GM12875 (cell line): ENCODE results near the gene SPDYC.

Source experiments
- H3K4me3 ChIP-seq: one replicate; pipeline ENCODE4 v1.5.1; 2011; ENCODE audit warnings: low read depth, low read length, control low read depth
- TF ChIP-seq, protein P1 (sequence below): IDR thresholded peaks from 2 replicates; pipeline ENCODE4 v1.5.1; 2011; ENCODE audit warnings: low read depth, mild to moderate bottlenecking, control low read depth, inconsistent platforms, low read length, moderate library complexity, borderline replicate concordance; ENCODE audit not compliant: insufficient read depth

The SPDYC gene

GRCh38 chr11:65213322-65214211 lies 43.5 kb downstream of the SPDYC start:
- H3K4me3 ChIP-seq: no peak overlapping the region
- TF ChIP-seq, protein P1, sequence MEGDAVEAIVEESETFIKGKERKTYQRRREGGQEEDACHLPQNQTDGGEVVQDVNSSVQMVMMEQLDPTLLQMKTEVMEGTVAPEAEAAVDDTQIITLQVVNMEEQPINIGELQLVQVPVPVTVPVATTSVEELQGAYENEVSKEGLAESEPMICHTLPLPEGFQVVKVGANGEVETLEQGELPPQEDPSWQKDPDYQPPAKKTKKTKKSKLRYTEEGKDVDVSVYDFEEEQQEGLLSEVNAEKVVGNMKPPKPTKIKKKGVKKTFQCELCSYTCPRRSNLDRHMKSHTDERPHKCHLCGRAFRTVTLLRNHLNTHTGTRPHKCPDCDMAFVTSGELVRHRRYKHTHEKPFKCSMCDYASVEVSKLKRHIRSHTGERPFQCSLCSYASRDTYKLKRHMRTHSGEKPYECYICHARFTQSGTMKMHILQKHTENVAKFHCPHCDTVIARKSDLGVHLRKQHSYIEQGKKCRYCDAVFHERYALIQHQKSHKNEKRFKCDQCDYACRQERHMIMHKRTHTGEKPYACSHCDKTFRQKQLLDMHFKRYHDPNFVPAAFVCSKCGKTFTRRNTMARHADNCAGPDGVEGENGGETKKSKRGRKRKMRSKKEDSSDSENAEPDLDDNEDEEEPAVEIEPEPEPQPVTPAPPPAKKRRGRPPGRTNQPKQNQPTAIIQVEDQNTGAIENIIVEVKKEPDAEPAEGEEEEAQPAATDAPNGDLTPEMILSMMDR: no peak

GRCh38 chr11:65214212-65214845 lies 44.3 kb downstream of the SPDYC start:
- no peak overlapping the region for H3K4me3 ChIP-seq
- TF ChIP-seq, protein P1: no peak

- H3K4me3 ChIP-seq: no peak overlapping the region
- TF ChIP-seq, protein P1: no peak
These were observed 45.5 kb downstream of the SPDYC start for GRCh38 chr11:65215441-65216076.

DNA sequence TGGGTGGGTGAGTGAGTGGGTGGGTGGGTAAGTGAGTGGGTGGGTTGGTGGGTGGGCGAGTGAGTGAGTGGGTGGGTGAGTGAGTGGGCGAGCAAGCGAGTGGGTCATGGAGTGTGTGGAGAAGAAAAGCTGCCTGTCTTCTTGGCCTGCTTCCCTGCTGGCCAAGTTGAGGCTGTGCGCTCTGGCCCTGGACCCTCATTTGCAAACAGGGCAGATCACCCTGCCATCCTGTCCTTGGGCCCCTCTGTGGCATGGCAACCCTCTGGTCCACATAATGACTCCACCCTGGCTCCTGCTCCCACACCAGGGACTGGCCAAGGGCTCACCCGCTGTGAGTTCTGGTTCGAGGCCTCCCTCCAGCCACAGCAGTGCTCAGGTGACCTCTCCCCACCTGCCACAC lies 46.8 kb downstream of the SPDYC start:
- H3K4me3 ChIP-seq: no peak overlapping the region
- TF ChIP-seq, protein P1: no peak

DNA sequence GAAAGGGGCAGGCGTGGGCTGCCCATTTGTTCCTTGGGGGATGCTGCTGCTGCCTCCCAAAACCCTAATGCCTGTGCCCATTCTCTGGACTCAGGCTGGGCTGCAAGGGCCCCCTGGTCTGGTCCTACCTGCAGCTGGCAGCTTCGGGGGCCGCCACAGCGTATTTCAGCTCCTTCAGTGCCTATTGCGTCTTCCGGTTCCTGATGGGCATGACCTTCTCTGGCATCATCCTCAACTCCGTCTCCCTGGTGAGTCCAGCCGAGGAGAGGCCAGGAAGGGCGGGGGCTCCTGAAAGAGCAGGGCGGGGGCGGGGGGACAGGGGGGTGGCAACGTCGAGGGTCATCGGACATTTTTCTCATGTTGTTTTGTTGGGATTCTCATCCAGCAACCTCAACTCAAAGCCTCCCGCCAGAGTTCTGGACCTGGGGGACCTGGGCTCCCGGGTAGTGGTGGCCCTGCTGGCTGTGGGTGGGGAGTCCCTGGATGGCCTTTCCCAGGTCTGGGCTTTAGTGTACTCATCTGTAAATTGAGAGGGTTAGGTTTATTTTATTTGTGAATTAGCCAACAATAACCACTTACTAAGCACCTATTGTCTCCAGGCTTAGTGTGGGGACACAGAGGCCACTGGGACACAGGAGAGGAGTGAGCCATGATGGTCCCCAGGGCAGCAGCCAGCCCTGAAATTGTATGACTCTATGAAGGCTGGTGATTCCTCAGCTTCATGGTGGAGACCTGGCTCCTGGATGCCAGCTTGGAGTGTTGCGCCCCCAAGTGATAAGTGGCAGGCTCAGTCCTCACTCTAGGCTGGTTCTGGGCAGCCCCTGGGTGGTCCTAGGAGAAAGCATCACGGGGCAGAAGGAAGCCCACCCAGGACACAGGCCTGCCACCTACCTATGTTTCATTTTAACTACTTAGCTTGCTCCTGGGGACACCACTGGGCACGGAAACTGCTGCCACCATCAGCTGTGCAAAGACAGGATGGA lies 47.7 kb downstream of the SPDYC start:
- TF ChIP-seq, protein P1: no peak
- H3K4me3 ChIP-seq: no peak overlapping the region

DNA sequence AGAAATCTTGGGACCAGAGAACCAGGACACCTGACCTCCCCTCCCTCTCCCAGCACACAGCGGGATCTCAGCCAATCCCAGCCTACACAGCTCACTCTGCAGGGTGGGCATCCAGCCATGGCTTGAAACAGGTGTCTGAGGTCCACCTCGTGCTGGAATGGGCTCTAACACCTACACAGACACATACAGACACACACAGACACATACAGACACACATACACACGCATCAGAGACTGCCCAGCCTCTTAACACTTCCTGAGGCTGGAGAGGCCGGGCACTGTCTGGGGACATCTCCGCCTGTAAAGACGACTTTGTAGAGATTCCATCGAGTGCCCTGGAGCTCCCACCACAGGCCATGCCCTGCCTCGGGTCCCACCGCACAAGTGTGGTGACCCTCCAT lies 48.4 kb downstream of the SPDYC start:
- TF ChIP-seq, protein P1: no peak
- H3K4me3 ChIP-seq: no peak overlapping the region
